ENCODE results near the gene VAMP8.

DNA sequence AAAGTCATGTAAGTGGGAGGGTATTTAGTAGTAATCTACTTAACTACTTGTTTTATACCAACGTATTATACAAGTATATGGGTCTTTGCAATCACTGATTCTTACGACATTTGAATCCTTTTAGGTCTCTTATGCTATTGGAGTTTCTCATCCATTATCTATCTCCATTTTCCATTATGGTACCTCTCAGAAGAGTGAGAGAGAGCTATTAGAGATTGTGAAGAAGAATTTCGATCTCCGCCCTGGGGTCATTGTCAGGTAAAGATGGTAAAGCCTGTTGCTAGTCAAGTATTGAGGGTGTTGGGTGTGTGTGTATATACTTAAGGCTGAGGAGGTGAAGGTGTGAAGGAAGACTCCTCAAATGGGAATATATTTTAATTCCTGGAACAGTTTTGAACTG is 34.6 kb upstream of the VAMP8 start:
- TF ChIP-seq, protein P1, sequence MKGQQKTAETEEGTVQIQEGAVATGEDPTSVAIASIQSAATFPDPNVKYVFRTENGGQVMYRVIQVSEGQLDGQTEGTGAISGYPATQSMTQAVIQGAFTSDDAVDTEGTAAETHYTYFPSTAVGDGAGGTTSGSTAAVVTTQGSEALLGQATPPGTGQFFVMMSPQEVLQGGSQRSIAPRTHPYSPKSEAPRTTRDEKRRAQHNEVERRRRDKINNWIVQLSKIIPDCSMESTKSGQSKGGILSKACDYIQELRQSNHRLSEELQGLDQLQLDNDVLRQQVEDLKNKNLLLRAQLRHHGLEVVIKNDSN (CRISPR knock-in tag; IDR thresholded peaks at IDR 0.05): no peak
- TF ChIP-seq, protein P2, sequence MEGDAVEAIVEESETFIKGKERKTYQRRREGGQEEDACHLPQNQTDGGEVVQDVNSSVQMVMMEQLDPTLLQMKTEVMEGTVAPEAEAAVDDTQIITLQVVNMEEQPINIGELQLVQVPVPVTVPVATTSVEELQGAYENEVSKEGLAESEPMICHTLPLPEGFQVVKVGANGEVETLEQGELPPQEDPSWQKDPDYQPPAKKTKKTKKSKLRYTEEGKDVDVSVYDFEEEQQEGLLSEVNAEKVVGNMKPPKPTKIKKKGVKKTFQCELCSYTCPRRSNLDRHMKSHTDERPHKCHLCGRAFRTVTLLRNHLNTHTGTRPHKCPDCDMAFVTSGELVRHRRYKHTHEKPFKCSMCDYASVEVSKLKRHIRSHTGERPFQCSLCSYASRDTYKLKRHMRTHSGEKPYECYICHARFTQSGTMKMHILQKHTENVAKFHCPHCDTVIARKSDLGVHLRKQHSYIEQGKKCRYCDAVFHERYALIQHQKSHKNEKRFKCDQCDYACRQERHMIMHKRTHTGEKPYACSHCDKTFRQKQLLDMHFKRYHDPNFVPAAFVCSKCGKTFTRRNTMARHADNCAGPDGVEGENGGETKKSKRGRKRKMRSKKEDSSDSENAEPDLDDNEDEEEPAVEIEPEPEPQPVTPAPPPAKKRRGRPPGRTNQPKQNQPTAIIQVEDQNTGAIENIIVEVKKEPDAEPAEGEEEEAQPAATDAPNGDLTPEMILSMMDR (IDR thresholded peaks at IDR 0.05): no peak
- no peak for TF ChIP-seq GABPB1 (CRISPR knock-in tag; IDR thresholded peaks at IDR 0.05)
- TF ChIP-seq HMGXB4 (CRISPR knock-in tag; IDR thresholded peaks at IDR 0.05): no peak
- TF ChIP-seq CREB1 (CRISPR knock-in tag; IDR thresholded peaks at IDR 0.05): no peak
- TF ChIP-seq ESRRA (CRISPR knock-in tag; IDR thresholded peaks at IDR 0.05; ENCODE audit: borderline replicate concordance): no peak
- TF ChIP-seq SP1 (CRISPR knock-in tag; conservative IDR thresholded peaks at IDR 0.05): no peak
- TF ChIP-seq, protein P3, sequence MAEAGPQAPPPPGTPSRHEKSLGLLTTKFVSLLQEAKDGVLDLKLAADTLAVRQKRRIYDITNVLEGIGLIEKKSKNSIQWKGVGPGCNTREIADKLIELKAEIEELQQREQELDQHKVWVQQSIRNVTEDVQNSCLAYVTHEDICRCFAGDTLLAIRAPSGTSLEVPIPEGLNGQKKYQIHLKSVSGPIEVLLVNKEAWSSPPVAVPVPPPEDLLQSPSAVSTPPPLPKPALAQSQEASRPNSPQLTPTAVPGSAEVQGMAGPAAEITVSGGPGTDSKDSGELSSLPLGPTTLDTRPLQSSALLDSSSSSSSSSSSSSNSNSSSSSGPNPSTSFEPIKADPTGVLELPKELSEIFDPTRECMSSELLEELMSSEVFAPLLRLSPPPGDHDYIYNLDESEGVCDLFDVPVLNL (CRISPR knock-in tag; IDR thresholded peaks at IDR 0.05; ENCODE audit: borderline replicate concordance, low read depth): no peak
